ENCODE data around the gene EIF2B4.
"Not testable (repeated sequence)": the region's sequence is repeated elsewhere in the genome, so short reads cannot be mapped to it uniquely, and the experiment has no call there.

The EIF2B4 gene

GRCh38 chr2:27377618-27378095, 7.5 kb upstream of the EIF2B4 start:
- no peak for DNase-seq

GRCh38 chr2:27376866-27377617, 6.9 kb upstream of the EIF2B4 start:
- no peak for DNase-seq

GRCh38 chr2:27376151-27376865, 6.2 kb upstream of the EIF2B4 start:
- DNase-seq = no peak

GRCh38 chr2:27375513-27376099, 5.5 kb upstream of the EIF2B4 start:
- no peak for DNase-seq

GRCh38 chr2:27373567-27373966, 3.4 kb upstream of the EIF2B4 start:
- no peak for DNase-seq

GRCh38 chr2:27372937-27373336, 2.8 kb upstream of the EIF2B4 start:
- no peak for DNase-seq

GRCh38 chr2:27370816-27371620, 880 bp upstream of the EIF2B4 start:
- DNase-seq = peak in 1 of 2 experiments; percentile 44

GRCh38 chr2:27369471-27370025, 590 bp downstream of the EIF2B4 start:
- peak; percentile 40 to 64 for DNase-seq

GRCh38 chr2:27363933-27364332, 6.2 kb downstream of the EIF2B4 start:
- no peak for DNase-seq

GRCh38 chr2:27362678-27363420, 7.3 kb downstream of the EIF2B4 start:
- no peak for DNase-seq

GRCh38 chr2:27356382-27357181, 13.6 kb downstream of the EIF2B4 start, which contains the start of gene GTF3C2:
Gene GTF3C2, minus strand, starts transcription at chr2:27356764. Its CDS starts 13,210 bp downstream, at chr2:27343554.
- peak; percentile 99 for DNase-seq

GRCh38 chr2:27356056-27356381, 14.1 kb downstream of the EIF2B4 start:
- DNase-seq = peak; percentile 24 to 71

- no peak for DNase-seq
These were observed 15.6 kb downstream of the EIF2B4 start for GRCh38 chr2:27354597-27354927.

GRCh38 chr2:27353762-27354596, 16.2 kb downstream of the EIF2B4 start:
- peak in 1 of 2 experiments; percentile 36 for DNase-seq

GRCh38 chr2:27353386-27353761, 16.8 kb downstream of the EIF2B4 start:
- not testable (repeated sequence) for DNase-seq

- DNase-seq = no peak
These were observed 18.1 kb downstream of the EIF2B4 start for GRCh38 chr2:27351802-27352598.

GRCh38 chr2:27350106-27350693, 19.9 kb downstream of the EIF2B4 start:
- no peak for DNase-seq

GRCh38 chr2:27347641-27348040, 22.5 kb downstream of the EIF2B4 start:
- DNase-seq = peak in 1 of 2 experiments; percentile 31

- DNase-seq = no peak
These were observed 34.0 kb downstream of the EIF2B4 start for GRCh38 chr2:27336173-27336572.

Data from NCI-H524 (cell line).